HG03521 (cell line): ENCODE data around the gene TBX2.

Experiments
- ATAC-seq: cut with Tn5 transposase; IDR thresholded peaks from one replicate; pipeline ENCODE4 v1.9.1; 2021; ENCODE audit warnings: mild to moderate bottlenecking, moderate library complexity; ENCODE audit not compliant: unreplicated experiment

Gene TBX2

DNA sequence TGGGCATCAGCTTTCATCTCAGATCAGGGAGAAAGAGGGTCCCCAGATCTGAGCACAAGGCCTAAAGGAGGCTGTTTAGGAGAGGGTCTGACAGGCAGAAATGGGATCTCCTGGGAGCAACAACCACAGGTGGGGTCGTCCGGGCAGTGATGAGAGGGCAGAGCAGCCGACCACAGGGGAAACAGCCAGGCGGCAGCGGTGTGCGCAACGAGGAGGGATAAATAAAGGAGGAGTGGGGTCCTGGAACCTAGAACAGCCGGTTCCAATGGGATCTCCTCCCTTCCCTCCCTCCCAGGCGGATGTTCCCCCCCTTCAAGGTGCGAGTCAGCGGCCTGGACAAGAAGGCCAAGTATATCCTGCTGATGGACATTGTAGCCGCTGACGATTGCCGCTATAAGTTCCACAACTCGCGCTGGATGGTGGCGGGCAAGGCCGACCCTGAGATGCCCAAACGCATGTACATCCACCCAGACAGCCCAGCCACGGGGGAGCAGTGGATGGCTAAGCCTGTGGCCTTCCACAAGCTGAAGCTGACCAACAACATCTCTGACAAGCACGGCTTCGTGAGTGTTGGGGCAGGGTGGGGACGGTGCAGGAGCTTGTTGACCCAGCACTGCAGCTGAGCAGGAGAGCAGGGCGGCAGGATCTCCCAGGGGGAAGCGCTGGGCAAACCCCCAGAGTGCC is 1.9 kb downstream of the TBX2 start:
- ATAC-seq: no peak

DNA sequence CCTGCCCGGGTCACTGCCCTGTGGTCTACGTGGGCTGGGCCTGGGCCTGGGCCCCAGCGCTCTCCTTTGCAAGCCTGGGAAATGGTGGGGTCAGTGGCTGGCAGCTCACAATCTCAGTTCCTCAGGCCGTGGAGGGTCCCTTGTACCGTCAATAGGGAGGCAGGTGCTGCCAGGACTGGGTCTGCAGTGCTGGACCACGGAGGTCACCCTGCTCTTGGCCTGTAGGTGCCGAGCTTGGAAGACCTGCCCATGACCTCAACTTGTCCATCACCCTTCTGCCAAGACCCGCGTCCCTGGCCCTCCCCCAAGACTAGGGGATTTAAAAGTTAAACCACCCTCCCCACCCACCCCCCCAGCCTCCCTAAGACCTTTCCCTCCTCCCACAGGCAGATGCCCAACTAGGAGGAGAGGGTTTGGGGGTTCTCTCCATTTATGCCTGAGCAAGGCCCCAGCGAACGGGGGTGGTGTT is 2.5 kb downstream of the TBX2 start:
- ATAC-seq: no peak

DNA sequence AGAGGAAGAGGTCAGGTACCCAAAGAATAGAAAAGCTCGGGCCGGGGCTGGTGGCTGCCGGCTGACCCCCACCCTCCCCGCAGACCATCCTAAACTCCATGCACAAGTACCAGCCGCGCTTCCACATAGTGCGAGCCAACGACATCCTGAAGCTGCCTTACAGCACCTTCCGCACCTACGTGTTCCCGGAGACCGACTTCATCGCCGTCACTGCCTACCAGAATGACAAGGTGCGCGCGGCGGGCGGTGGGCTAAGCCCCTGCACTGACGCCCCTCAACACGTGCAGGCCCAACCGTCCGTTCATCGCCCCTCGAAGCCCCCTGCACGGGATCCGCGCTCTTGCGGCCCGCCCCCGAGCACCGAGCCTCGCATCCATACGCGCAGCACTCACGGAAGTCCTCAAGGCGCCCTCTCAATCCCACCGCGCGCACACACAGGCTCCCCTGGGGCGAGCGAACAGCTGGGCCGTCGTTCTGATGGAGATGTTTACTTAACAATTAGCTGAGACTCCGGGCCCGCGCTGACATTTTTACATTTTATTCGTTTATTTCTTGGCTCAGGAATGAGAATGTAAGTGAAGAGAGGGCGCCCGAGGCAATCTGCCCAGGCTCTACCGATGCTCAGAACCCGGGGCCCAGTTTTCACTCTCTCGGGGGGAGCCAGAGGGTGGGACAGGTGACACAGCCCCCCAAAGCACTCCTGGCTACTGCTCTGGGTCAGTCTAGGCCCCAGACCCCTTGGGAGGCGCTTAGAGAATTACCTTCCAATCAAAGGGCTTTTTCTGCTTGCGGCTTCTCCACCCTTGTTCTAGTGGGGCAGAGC is 3.5 kb downstream of the TBX2 start:
- ATAC-seq: no peak

DNA sequence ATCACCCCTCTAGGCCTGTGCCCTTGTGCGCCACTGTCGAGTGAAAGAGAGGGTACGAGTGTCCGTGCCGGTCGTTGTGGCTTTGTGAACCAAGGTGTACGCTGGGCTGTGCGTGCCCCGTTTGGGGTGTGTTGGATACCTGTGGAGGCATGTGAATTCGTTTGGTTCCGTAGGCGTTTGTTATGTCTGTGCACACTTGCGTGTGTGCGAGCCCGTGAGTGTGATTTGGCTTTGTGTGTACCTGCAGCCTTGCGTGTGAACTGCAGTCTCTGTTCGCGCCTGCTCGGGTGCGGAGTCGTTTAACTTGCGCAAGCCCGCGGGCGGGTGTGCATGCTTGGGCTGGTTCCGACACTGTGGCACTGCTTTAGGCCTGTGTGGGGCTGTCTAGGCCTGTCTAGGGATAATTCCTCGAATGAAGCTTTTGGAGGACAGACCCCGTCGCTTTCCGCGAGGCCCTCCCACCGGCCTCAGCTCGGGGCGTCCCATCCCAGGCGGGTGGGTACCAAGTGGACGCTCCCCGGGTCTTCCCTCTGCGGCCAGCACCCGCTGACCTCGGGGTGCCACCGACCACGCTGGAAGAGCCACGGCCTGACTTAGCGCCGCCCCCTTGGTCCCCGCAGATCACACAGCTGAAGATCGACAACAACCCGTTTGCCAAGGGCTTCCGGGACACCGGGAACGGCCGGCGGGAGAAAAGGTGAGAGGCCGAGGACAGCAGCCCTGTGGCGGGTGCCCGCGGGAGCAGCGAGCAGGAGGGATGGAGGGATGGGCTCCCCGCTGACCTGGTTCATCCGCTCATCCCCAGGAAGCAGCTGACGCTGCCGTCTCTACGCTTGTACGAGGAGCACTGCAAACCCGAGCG is 4.4 kb downstream of the TBX2 start:
- no peak for ATAC-seq

DNA sequence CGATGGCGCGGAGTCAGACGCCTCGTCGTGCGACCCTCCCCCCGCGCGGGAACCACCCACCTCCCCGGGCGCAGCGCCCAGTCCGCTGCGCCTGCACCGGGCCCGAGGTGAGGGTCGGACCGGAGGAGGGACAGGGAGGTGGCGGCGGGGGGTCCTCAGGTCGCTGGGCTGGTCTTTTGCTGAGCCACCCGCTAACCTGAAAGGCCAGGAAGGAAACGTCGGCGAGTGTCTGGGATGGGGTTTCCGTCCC is 4.9 kb downstream of the TBX2 start:
- ATAC-seq: no peak

DNA sequence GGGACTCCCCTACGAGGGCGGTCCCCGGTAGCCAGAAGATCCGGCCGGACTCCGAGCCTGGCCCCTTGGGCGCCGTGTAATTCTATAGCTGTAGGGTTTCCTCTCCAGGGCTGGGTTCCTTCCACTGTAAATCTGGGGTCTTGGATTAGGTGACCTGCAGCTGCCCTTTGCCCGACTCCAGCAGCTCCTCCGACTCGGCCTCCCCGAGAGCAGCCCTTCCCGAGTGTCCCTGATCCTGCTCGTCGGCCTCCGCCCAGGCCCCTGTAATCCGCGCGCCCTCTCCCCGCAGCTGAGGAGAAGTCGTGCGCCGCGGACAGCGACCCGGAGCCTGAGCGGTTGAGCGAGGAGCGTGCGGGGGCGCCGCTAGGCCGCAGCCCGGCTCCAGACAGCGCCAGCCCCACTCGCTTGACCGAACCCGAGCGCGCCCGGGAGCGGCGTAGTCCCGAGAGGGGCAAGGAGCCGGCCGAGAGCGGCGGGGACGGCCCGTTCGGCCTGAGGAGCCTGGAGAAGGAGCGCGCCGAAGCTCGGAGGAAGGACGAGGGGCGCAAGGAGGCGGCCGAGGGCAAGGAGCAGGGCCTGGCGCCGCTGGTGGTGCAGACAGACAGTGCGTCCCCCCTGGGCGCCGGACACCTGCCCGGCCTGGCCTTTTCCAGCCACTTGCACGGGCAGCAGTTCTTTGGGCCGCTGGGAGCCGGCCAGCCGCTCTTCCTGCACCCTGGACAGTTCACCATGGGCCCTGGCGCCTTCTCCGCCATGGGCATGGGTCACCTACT is 5.5 kb downstream of the TBX2 start:
- no peak for ATAC-seq

DNA sequence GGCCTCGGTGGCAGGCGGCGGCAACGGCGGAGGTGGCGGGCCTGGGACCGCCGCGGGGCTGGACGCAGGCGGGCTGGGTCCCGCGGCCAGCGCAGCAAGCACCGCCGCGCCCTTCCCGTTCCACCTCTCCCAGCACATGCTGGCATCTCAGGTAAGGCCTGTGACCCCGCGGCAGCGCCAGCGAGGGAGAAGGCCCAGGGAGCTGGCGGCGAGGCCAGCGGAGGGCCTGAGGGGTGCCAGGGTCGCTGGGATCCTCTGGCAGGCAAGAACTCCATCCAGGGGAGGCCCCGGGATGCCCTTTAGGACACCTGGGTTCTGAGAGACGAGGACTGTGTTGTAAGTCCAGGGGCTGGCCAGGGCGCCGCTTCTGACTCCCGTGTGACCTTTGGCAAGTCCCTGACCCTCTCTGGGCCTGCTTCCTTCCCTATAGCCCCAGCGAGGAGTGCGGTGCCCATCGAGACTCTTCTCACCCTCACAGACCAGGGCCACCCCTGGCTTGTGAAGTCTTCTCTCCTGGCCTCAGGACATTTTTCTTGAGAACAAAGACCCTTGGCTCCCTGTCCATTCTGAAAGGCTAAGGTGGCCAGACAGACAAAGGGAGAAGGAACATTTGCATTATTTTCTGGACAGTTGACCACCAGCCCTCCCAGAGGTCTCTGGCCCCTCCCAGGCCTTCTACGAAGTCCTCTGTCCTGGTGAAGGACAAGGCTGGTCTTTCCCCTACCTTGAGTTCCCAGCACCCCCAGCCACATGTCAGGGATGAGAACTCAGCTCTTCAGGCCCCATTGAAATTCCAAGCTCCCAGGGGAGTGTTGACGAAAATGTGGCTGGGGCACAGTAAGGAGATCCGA is 6.3 kb downstream of the TBX2 start:
- no peak for ATAC-seq

DNA sequence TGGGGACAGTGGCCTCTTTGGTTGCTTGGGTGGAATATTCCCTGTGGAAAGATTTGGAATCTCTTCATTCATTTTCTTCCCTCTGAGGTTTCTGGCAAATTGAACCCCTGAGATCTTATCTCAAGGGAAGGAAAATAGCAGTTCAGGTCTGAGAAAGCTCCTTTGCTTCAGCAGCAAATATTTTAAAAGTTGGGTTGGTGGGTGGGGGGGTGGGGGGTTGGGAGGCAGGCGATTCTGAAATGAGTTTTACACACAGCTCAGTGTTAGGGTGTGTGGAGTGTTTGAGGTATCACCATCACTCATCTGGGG is 6.8 kb downstream of the TBX2 start:
- ATAC-seq: no peak

DNA sequence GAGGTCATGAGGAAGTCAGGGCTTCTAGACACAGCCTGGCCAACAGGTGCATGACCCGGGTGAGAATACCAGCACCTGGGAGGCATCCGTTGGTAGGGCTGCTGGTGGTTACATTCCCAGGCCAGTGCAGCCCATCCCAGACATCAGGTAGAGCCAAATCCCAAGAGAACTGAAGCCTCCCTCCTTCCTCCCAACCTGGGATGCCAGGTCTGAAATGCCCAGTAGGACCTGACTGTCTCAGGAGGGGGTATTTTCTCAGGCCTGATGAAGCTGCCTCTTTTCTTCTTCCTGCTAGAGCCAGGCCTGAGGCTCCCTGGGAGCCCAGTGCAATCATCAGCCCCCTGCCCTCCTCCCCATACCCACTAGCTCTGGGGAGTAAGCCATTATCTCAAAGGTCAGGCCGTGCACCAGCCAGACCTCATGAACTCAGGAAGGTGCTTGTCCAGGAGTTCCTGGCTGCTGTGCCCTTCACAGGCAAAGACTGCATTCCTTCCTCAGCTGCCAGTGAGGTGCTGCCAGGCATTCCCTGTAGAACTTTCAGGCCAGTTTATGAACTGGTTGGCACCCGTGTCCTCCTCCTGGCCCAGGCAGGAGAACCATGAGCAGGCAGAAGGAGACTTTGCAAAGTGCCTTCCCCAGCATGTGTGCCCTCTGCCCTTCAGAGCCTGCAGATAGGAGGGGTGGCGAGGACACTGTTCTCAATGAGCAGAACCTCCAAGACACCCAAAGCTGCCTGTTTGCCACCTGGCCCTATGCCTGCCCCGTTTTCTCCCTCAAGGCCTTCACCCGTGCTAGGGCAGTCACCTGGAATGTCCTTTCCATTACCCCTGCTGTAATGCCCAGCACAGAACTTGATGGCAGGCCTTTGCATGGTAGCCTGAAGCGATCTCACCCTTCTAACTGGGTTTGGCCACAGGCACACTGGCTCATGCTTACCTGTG is 7.6 kb downstream of the TBX2 start:
- ATAC-seq: no peak

DNA sequence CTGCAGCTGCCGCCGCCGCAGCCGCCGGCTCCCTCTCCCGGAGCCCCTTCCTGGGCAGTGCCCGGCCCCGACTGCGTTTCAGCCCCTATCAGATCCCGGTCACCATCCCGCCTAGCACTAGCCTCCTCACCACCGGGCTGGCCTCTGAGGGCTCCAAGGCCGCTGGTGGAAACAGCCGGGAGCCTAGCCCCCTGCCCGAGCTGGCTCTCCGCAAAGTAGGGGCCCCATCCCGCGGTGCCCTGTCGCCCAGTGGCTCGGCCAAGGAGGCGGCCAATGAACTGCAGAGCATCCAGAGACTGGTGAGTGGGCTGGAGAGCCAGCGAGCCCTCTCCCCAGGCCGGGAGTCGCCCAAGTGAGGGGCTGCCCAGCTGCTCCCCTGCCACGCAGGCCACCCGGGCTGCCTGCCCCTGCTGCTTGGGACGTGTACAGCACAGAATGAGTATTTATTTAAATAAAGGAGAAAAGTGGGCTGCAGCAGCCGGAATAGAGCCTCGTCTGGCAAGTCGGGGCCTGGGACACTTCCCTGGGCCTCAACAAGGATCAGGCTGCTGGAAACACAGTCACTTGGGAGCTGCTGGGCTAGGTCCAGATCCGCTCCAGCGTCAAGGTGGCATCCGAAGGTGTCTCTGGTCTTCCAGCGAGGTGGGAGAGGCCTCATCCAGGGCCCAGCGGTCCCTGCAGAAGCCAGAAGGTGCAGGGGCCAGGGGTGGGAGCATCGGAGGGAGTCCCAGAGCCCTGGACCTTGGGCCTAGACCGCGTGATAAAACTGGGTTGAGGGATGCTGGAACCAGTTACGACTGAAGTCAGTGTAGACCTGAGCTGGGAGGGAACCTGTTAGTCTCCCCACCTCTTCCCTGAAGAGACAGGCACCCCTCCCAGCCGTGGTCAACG is 8.8 kb downstream of the TBX2 start:
- no peak for ATAC-seq

DNA sequence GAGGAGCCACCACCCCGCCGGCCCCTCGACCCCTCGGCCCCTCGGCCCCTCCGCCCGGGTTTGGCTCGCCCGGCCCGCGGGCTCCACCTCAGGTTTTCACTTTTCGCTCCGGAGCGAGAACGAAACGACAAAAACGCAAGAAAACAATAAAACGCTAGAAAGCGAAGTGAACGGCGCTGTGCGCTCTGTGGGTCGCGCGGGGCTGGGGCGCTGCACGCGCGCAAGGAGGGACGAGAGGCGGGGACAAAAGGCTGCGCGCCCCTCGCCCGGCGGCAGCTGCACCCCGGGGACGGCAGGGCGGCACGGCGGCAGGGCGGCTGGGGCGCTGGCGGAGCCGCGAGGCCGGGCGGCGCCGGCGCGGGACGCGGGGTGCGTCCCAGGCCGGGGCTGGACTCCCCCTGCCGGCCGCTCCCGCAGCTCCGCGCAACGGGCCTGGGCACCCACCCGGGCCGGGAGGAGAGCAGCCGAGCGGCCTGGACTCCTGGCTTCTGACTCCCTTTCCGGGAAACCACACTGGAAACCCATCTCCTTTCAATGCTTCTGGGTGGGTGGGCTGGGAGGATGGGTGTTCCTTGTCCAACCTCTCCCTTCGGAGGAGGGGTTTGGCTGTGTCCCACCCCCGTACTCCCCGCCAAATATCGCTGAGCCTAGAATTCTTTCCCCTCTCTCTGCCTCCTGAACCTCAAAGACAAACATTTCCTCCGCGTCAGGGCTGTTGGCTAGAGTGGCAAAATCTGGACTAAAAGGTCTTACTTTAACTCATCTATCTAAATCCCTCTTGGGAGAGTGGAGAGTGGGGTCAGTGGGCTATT is 9.9 kb downstream of the TBX2 start:
- no peak for ATAC-seq

DNA sequence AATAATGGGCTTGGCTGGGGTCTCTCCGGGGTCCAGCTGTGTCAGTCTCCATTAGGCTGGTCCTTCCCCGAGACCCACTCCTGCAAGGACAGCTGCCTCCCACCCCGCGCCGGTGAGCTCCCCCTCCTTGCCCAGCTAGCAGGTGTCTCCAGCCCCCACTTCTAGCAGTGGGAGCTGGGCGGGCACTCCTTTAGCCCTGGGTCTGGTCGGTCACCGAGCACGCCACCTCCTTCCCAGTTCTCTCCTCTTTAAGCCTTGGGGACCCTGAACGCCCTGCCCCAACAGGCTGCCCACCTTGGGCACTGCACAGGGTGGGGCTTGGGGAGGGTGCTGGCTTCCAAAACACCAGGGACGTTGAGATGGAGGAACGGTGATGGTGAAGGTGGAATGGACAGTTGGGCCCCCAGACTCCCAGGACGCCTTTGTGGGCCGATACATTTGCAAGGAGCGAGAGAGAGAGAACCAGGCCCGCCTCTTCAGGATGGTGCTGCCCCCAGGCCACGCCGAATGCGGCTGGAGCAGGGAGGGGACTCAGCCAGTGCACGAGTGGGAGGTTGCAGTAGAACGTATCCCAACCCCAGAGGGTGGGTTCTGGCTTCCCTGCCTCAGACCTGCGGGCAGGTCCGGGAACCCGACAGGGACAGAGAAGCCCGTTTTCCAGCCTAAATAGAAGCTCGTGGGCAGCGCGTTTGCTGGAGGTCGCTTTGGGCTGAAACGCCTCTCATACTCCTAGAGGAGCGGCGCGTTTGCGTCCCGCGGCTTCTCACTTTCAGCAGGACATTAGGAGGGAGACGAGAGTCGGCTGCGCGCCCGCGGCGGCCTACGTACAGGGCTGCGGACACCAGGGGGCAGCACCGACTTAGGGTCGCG is 10.7 kb downstream of the TBX2 start:
- ATAC-seq: no peak

DNA sequence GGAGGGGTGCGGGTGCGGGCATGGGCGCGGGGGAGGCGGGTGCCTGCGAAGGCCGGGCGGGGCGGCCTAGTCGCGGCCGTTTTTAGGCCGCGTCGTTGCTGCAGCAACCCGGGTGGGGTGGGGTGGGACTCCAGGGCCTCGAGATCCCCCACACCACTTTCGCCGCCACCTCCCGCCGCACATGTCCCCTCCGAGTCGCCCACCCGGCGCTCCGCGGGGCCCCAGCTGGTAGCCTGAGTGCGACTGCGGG is 11.3 kb downstream of the TBX2 start:
- ATAC-seq: no peak

DNA sequence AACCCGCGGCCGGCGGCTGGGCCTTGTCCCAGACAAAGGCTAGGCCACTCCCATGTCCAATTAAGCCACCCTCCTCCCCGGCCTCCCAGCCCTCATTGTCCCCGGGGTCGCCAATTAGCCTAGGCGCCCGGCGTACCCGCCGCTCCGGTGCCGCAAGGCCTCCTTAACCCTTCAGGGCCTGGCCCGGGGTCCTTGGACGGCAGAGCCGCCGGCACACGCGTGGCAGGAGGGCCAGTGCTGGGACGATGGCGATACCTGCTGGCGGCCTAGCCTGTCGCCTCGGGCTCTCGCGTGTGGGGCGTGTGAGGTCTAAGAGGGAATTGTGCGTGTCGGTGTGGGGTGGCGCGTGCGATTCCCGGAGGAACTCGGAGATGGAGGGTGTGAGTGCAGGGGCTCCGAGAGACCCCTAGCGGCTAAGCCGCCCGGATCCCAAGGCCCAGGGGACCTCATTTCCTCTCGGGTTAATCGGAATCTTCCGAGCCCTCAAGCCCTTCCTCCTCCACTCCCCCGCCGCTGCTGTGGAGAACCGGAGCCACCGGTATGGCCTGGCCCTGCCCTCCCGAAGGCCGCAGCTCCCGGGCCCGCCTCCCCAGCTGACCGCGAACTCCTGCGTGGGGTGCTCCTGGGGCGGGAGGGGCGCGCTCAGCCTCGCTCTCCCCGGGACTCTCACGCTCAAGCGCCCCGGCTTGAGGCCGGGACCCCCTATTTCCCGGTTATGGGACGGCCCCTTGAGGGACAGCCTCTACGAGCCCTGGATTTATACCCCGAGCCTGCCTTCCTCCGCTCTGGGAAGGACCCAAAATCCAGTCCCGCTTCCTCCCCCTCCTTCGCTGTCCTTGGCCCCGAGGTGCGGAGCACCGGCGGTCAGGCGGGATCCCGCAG is 11.9 kb downstream of the TBX2 start:
- ATAC-seq: no peak

DNA sequence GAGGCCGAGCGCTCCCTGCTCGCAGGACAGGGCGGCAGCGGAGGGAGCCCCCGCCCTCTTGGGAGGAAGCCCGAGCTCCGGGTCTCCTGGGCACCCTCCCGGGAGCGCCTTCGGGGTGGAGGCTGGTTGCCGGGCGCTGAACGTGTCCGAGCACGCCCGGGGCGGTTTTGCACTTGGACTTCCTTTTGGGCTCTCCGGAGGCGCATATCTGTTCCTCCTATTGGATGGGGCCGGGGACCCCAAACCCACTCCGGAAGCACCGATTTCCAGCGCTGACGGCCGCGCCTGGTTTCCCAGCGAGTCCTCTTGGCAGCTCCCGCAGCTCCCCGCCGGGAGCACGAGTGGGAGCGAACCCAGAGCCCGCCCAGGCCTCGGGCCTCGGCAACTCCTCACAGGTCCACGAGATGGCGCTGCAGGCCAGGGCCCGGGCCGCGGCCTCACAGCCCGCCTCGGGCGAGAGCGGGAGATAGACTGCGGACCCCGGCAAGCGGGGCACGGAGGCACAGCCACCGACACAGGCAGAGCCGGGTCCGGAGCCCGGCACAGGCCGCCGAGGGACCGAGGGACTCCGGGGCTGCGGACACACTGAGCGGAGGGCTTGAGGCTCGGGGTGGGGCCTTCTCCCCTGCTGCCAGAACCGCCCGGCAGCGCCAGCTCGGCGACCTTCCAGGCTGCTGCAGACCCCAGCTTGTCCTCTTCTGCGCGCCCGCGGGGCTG is 12.7 kb downstream of the TBX2 start:
- peak; percentile 58 for ATAC-seq
